ENCODE data around the gene AGPAT4. TPM values are rescaled to one million over a fixed set of nuclear protein-coding genes. Genes with fewer than 3 reads are reported as not detected.

Gene AGPAT4
- polyA plus RNA-seq, 1 of the 3 experiments (the other 2 are of a cell fraction), result 3.9 TPM

GRCh38 chr6:161198783-161199460 lies 74.9 kb downstream of the AGPAT4 start (continued):
- TF ChIP-seq ZBTB33 (IDR thresholded peaks at IDR 0.05; ENCODE audit: borderline replicate concordance, low read depth) (no peak), MEF2A (IDR thresholded peaks at IDR 0.05; ENCODE audit: borderline replicate concordance, low read depth) (no peak), MAX (IDR thresholded peaks at IDR 0.05; ENCODE audit: low read depth) (no peak), TAF1 (IDR thresholded peaks at IDR 0.05; ENCODE audit: borderline replicate concordance, low read depth, low read length) (no peak)

- Histone ChIP-seq H3K27me3 (ENCODE audit: insufficient read depth) (no peaks in the 10 kb centered on the region), H3K4me3 (ENCODE audit: low read depth in 2 of 2, low read length in 1 of 2) (no peak overlapping the region), H3K9ac (no peak overlapping the region), H2AFZ (ENCODE audit: low read depth) (no peak overlapping the region), H3K36me3 (replicated peaks in 1 of 2; ENCODE audit: control insufficient read depth in 1 of 2, insufficient read depth in 2 of 2, low read length in 1 of 2) (no peaks in the 10 kb centered on the region), H3K4me2 (no peak overlapping the region), H4K20me1 (ENCODE audit: insufficient read depth) (no peaks in the 10 kb centered on the region), H3K79me2 (ENCODE audit: insufficient read depth) (no peaks in the 10 kb centered on the region), H3F3A (replicated peaks; ENCODE audit: insufficient read depth) (no peaks in the 10 kb centered on the region), H3K9me2 (no peaks in the 10 kb centered on the region), H3K4me1 (ENCODE audit: control insufficient read depth in 1 of 2, insufficient read depth in 2 of 2, low read depth in 1 of 2, low read length in 1 of 2) (peaks cover 0 to 19% of the 10 kb centered on the region in 2 experiments; a peak in 1 of 4 replicates), H3K27ac (ENCODE audit: low read depth in 2 of 2, low read length in 1 of 2) (no peak overlapping the region), H3K9me3 (no peaks in the 10 kb centered on the region)
- WGBS (ENCODE audit: low lambda C conversion rate), result 66% methylated on average over 4 of the region's 4 CpGs
- no peak for DNase-seq
- CTCF ChIA-PET, result interaction anchor here (0.6 kb wide), 1 partner anchor 62 kb away, joined by 3 read pairs; no protein-coding TSS in a partner anchor
- TF ChIP-seq TAF1 (IDR thresholded peaks at IDR 0.05; ENCODE audit: borderline replicate concordance, low read depth, low read length) (no peak), POLR2AphosphoS5 (IDR thresholded peaks at IDR 0.05; ENCODE audit: low read depth, low read length) (no peak), EP300 (IDR thresholded peaks at IDR 0.05; ENCODE audit: borderline replicate concordance in 1 of 2, low read depth in 1 of 2, low read length in 1 of 2) (no peak), PBX3 (IDR thresholded peaks at IDR 0.05) (no peak), ZBTB33 (IDR thresholded peaks at IDR 0.05; ENCODE audit: borderline replicate concordance, low read depth) (no peak), SMC3 (IDR thresholded peaks at IDR 0.05; ENCODE audit: low read depth, low read length) (no peak), MEF2A (IDR thresholded peaks at IDR 0.05; ENCODE audit: borderline replicate concordance, low read depth) (no peak), MAX (IDR thresholded peaks at IDR 0.05; ENCODE audit: low read depth) (no peak), EZH2phosphoT487 (IDR thresholded peaks at IDR 0.05; ENCODE audit: borderline replicate concordance, low read depth) (no peak), GATA2 (CRISPR knock-in tag; IDR thresholded peaks at IDR 0.05) (no peak), TCF12 (IDR thresholded peaks at IDR 0.05) (no peak), JUND (IDR thresholded peaks at IDR 0.05) (no peak), RXRA (IDR thresholded peaks at IDR 0.05; ENCODE audit: borderline replicate concordance, low read depth) (no peak), NFIC (IDR thresholded peaks at IDR 0.05; ENCODE audit: borderline replicate concordance) (no peak), YY1 (IDR thresholded peaks at IDR 0.05; ENCODE audit: low read depth) (no peak), FOSL2 (IDR thresholded peaks at IDR 0.05; ENCODE audit: borderline replicate concordance, low read depth) (no peak), RAD21 (IDR thresholded peaks at IDR 0.05; ENCODE audit: low read length) (no peak), CTCF (IDR thresholded peaks at IDR 0.05) (no peak)
- POLR2A ChIA-PET, result no interaction called here
Measured at GRCh38 chr6:161198176-161198575, 75.7 kb downstream of the AGPAT4 start.
